Measurements from ENCODE around the gene HK2.

Gene HK2

GRCh38 chr2:74911061-74911460 lies 77.1 kb downstream of the HK2 start:
- H3K4me3 ChIP-seq (replicated peaks; ENCODE audit: low read depth, low read length) = no peak overlapping the region
- DNase-seq (ENCODE audit: low read depth) = no peak
- no peak for TF ChIP-seq CTCF (IDR thresholded peaks at IDR 0.05; ENCODE audit: low read length, missing control alignments)

- peak; percentile 12 for DNase-seq (ENCODE audit: low read depth)
- TF ChIP-seq CTCF (IDR thresholded peaks at IDR 0.05; ENCODE audit: low read length, missing control alignments) = no peak
- H3K4me3 ChIP-seq (replicated peaks; ENCODE audit: low read depth, low read length) = no peak overlapping the region
Measured at GRCh38 chr2:74915743-74916142, 81.8 kb downstream of the HK2 start.

- H3K4me3 ChIP-seq (replicated peaks; ENCODE audit: low read depth, low read length) = no peak overlapping the region
- TF ChIP-seq CTCF (IDR thresholded peaks at IDR 0.05; ENCODE audit: low read length, missing control alignments) = no peak
- DNase-seq (ENCODE audit: low read depth) = no peak
Measured at GRCh38 chr2:74916394-74916793, 82.5 kb downstream of the HK2 start.

GRCh38 chr2:74917702-74918619 lies 84.0 kb downstream of the HK2 start:
- no peak for TF ChIP-seq CTCF (IDR thresholded peaks at IDR 0.05; ENCODE audit: low read length, missing control alignments)
- DNase-seq (ENCODE audit: low read depth) = peak; percentile 60
- no peak overlapping the region for H3K4me3 ChIP-seq (replicated peaks; ENCODE audit: low read depth, low read length)

- peak; percentile 65 for TF ChIP-seq CTCF (IDR thresholded peaks at IDR 0.05; ENCODE audit: low read length, missing control alignments)
- peak; percentile 62 for DNase-seq (ENCODE audit: low read depth)
- peak overlapping the region; percentile 42 for H3K4me3 ChIP-seq (replicated peaks; ENCODE audit: low read depth, low read length)
Measured at GRCh38 chr2:74919827-74920226, 85.9 kb downstream of the HK2 start.

- TF ChIP-seq CTCF (IDR thresholded peaks at IDR 0.05; ENCODE audit: low read length, missing control alignments) = no peak
- DNase-seq (ENCODE audit: low read depth) = no peak
- no peak overlapping the region for H3K4me3 ChIP-seq (replicated peaks; ENCODE audit: low read depth, low read length)
Measured at GRCh38 chr2:74921236-74921736, 87.4 kb downstream of the HK2 start.
